Prostate gland (tissue), 2 donors: ENCODE data around the gene ACSM6.
"Not testable (repeated sequence)": the region's sequence is repeated elsewhere in the genome, so short reads cannot be mapped to it uniquely, and the experiment has no call there.

Experiments used
- CTCF ChIP-seq, 4 experiments: fragments of 200-600 bp in 2 of 4; fragments of 450-650 bp in 2 of 4; sonication (generic) in 2 of 4; IDR thresholded peaks; 1 replicate in 3 of 4; 2 replicates in 1 of 4; pipeline ENCODE4 v1.5.1; 2016 to 2019; ENCODE audit warnings: antibody characterized with exemption in 4 of 4, mild to moderate bottlenecking in 2 of 4, moderate library complexity in 2 of 4
- POLR2A ChIP-seq: fragments of 450-650 bp; IDR thresholded peaks from one replicate; pipeline ENCODE4 v1.6.1; 2016; ENCODE audit warnings: antibody characterized with exemption, mild to moderate bottlenecking
- POLR2AphosphoS5 ChIP-seq: sonication (generic); formaldehyde crosslinking; IDR thresholded peaks from one replicate; pipeline ENCODE4 v1.6.1; 2017; ENCODE audit warnings: antibody characterized with exemption

- not testable (repeated sequence) for TF ChIP-seq CTCF (IDR thresholded peaks at IDR 0.05); POLR2AphosphoS5; POLR2A
These were observed 46.1 kb downstream of the ACSM6 start for GRCh38 chr10:95240096-95240495.
